Lower lobe of right lung (tissue), 2 donors: ENCODE data around the gene ARSD. TPM values are rescaled to one million over a fixed set of nuclear protein-coding genes. Genes with fewer than 3 reads are reported as not detected.
"Not testable (repeated sequence)": the region's sequence is repeated elsewhere in the genome, so short reads cannot be mapped to it uniquely, and the experiment has no call there.

Experiments used
- ATAC-seq, 2 donors: fragments of 200-7000 bp; cut with Tn5 transposase; one replicate each; pipeline ENCODE4 v1.9.1; 2020 to 2022; ENCODE audit warnings: mild to moderate bottlenecking in 2 of 2, moderate library complexity in 2 of 2
- DNase-seq: peaks from one replicate; pipeline ENCODE4 v3.0.0-alpha.2; 2020
- H3K27ac ChIP-seq: fragments of 200-600 bp; one replicate; pipeline ENCODE4 v1.8.0; 2022
- H3K27me3 ChIP-seq: fragments of 200-600 bp; one replicate; pipeline ENCODE4 v1.8.0; 2022; ENCODE audit warnings: low read depth
- H3K36me3 ChIP-seq: fragments of 200-600 bp; one replicate; pipeline ENCODE4 v1.8.0; 2022; ENCODE audit warnings: mild to moderate bottlenecking
- H3K4me1 ChIP-seq: fragments of 200-600 bp; one replicate; pipeline ENCODE4 v1.8.0; 2022
- H3K4me3 ChIP-seq: fragments of 200-600 bp; one replicate; pipeline ENCODE4 v1.8.0; 2022; ENCODE audit warnings: mild to moderate bottlenecking
- H3K9me3 ChIP-seq: fragments of 200-600 bp; one replicate; pipeline ENCODE4 v1.8.0; 2022
- intact Hi-C: fragments of 100-400 bp; cut with DNase I; formaldehyde crosslinking; loops from one replicate; pipeline ENCODE4 v1.11.0; 2022
- total RNA-seq: library from RNA; stranded (reverse); fragmentation: NEBNext Ultra II Directional; extraction: Animal tissue kit (Norgen Biotek cat#: 25700); gene quantifications from one replicate; pipeline ENCODE4 v1.2.1, GENCODE V29; 2021
- TF ChIP-seq, protein P1 (sequence below): fragments of 200-600 bp; IDR thresholded peaks from one replicate; pipeline ENCODE4 v1.8.0; 2022; ENCODE audit warnings: antibody characterized with exemption, mild to moderate bottlenecking
- donor health status: DM: no; HTN: yes; CAD: no; lungs with severe emphysema.

Gene ARSD
- total RNA-seq, 1 donor from 2014 or later: 30.7 TPM

DNA sequence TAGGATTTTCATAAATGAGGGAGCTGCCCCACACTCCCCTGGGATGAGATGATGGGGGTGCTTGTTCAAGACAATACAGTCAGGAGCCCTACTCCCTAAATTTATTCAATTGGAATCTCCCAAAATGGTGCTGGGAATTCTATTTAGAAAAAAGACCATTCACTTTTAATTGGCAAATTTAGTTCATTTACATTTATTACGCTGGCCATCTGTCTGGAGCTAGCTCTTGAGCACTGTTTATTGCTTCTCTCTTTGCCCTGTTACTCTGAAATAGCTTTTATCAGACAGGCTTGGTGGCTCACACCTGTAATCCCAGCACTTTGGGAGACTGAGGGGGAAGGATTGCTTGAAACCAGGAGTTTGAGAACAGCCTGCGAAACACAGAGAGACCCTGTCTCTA is 2.0 kb upstream of the ARSD start:
- H3K27me3 ChIP-seq: no peaks in the 10 kb centered on the region
- no peaks in the 10 kb centered on the region for H3K4me1 ChIP-seq
- TF ChIP-seq, protein P1, sequence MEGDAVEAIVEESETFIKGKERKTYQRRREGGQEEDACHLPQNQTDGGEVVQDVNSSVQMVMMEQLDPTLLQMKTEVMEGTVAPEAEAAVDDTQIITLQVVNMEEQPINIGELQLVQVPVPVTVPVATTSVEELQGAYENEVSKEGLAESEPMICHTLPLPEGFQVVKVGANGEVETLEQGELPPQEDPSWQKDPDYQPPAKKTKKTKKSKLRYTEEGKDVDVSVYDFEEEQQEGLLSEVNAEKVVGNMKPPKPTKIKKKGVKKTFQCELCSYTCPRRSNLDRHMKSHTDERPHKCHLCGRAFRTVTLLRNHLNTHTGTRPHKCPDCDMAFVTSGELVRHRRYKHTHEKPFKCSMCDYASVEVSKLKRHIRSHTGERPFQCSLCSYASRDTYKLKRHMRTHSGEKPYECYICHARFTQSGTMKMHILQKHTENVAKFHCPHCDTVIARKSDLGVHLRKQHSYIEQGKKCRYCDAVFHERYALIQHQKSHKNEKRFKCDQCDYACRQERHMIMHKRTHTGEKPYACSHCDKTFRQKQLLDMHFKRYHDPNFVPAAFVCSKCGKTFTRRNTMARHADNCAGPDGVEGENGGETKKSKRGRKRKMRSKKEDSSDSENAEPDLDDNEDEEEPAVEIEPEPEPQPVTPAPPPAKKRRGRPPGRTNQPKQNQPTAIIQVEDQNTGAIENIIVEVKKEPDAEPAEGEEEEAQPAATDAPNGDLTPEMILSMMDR: no peak
- H3K27ac ChIP-seq: no peak overlapping the region
- H3K4me3 ChIP-seq: no peak overlapping the region
- ATAC-seq (no peak), DNase-seq (no peak)
- no peaks in the 10 kb centered on the region for H3K9me3 ChIP-seq
- H3K36me3 ChIP-seq: no peaks in the 10 kb centered on the region
- intact Hi-C loops: no loop called here

DNA sequence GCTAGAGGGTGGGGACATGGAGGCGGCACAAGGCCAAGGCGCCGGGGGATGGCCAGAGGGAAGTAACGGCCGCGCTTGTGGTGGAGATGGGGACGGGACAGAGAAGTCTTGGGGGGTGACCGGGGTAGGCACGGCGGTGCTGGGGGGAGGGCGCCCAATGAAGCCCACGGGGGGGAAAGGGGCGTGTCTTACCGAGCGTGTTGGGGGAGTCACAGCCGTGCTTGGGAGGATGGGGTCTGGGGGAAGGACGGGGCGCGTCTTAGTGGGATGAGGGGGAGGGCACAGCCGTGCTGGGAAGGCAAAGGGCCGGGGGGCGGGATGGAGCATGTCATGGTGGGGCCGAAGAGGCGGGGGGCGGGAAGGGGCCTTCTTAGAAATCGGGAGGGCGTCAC is 952 bp downstream of the ARSD start:
- H3K27me3 ChIP-seq: no peaks in the 10 kb centered on the region
- H3K36me3 ChIP-seq: no peaks in the 10 kb centered on the region
- peak overlapping the region; percentile 55 for H3K4me3 ChIP-seq
- no peaks in the 10 kb centered on the region for H3K4me1 ChIP-seq
- H3K27ac ChIP-seq: peak overlapping the region; percentile 77
- H3K9me3 ChIP-seq: no peaks in the 10 kb centered on the region
- TF ChIP-seq, protein P1: no peak
- peak; percentile 40 to 68 for ATAC-seq
- intact Hi-C loops: no loop called here
- DNase-seq: peak; percentile 77

DNA sequence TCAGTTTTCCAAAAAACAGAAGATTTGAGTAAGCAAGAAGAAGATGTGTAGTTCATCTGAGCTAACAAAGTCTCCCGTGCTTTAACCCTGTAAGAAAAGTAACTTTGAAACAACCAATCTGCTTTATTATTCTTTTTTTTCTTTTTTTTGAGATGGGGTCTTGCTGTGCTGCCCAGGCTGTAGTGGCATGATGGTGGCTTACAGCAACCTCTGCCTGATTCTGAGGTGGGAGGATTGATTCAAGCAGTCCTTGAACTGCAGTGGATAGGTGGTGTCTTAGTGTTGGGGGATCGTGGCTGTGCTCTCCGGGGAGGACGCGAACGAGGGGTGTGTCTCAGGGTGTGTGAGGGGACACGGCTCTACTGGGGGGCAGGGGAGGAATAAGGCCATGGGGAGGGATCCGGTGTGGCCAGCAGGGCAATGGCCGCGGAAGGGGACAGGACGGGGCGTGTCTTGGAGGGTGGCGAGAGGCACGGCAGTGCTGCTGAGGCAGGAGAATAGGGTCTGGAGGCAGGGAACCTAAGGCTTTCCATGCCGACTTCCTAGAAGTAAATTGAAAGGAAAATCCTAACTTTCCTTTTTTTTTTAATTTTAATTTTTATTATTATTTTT is 2.4 kb downstream of the ARSD start:
- Histone ChIP-seq H3K27me3 (no peaks in the 10 kb centered on the region), H3K4me3 (no peak overlapping the region), H3K9me3 (no peaks in the 10 kb centered on the region), H3K27ac (no peak overlapping the region), H3K36me3 (peaks cover 2% of the 10 kb centered on the region), H3K4me1 (no peaks in the 10 kb centered on the region)
- no peak for ATAC-seq
- TF ChIP-seq, protein P1: no peak
- no peak for DNase-seq
- intact Hi-C loops: no loop called here

DNA sequence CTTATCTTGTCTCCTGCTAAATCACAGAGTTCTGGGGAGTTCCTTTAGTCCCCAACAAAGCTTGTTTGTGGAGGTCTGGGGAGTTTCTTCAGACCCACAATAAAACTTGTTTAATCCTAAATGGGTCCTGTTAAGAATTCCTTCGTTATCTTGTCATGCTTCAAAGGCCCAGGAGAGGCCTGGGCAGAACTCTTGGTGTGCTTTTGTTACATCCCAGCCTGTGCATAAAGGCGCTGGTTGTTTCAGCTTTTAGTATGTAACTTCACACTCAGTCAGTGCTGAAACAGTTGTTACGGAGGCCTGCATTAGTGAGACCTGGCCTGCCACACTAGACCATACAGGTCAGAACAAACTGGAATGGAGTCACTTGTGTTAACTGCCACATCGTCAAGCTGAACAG is 2.9 kb downstream of the ARSD start:
- intact Hi-C loops: not testable (repeated sequence)

DNA sequence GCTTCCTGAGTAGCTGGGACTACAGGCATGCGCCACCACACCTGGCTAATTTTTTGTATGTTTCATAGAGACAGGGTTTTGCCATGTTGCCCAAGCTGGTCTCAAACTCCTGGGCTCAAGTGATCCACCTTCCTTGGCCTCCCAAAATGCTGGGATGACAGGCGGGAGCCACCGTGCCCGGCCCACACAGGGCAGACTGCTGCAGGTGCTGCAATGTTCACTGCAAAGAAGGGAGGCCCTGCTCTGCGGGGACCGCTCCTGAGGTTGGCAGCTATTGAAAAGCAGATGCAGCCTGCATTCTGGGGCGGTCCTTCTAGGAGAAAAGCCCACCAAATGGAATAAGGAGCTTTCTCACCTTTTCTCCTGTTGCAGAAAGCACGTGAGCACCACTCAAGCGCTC is 5.0 kb downstream of the ARSD start:
- Histone ChIP-seq H3K36me3 (peaks cover 21% of the 10 kb centered on the region), H3K4me3 (no peak overlapping the region), H3K27me3 (no peaks in the 10 kb centered on the region), H3K4me1 (no peaks in the 10 kb centered on the region), H3K27ac (no peak overlapping the region), H3K9me3 (no peaks in the 10 kb centered on the region)
- intact Hi-C loops: no loop called here
- TF ChIP-seq, protein P1: no peak
- no peak for DNase-seq
- ATAC-seq: no peak

More for the DNA sequence above, 2.9 kb downstream of the ARSD start:
- not testable (repeated sequence) for H3K36me3 ChIP-seq, DNase-seq, H3K9me3 ChIP-seq, H3K27ac ChIP-seq, ATAC-seq, H3K27me3 ChIP-seq, H3K4me1 ChIP-seq, H3K4me3 ChIP-seq

DNA sequence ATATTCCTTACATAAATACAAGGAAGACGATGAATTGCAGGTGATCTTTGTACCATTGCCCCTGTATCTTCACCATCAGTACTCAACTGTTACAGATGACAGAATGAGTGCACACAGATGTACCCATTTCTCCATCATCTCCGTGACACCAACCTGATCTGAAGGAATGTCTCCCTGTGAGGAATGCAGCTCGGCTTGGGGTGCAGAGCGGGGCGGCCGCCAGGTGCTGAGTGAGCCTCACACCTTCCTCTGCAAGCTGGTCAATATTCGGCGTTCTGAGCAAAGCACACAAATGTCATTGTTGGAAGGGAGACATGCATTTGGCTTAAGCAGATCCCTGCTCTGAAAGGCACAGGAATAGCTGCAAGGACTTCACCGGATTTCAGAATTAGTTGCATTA is 7.4 kb downstream of the ARSD start:
- DNase-seq: no peak
- H3K27me3 ChIP-seq: no peaks in the 10 kb centered on the region

More for the DNA sequence above, 7.4 kb downstream of the ARSD start:
- H3K4me3 ChIP-seq: no peak overlapping the region
- TF ChIP-seq, protein P1: no peak
- H3K4me1 ChIP-seq: no peaks in the 10 kb centered on the region
- H3K27ac ChIP-seq: no peak overlapping the region
- intact Hi-C loops: no loop called here
- ATAC-seq: no peak
- peaks cover 21% of the 10 kb centered on the region for H3K36me3 ChIP-seq
- H3K9me3 ChIP-seq: no peaks in the 10 kb centered on the region
